ENCODE measurements around the gene OPCML.

The OPCML gene

GRCh38 chr11:133360860-133361688, 171.2 kb downstream of the OPCML start:
- DNase-seq (ENCODE audit: low spot score): no peak

- no peak for DNase-seq (ENCODE audit: low spot score)
Observed at GRCh38 chr11:133355095-133355494, 177.2 kb downstream of the OPCML start.

- no peak for DNase-seq (ENCODE audit: low spot score)
Observed at GRCh38 chr11:133354069-133354468, 178.2 kb downstream of the OPCML start.

GRCh38 chr11:133350045-133350444, 182.3 kb downstream of the OPCML start:
- DNase-seq (ENCODE audit: low spot score): no peak

- no peak for DNase-seq (ENCODE audit: low spot score)
Observed at GRCh38 chr11:133347988-133348387, 184.3 kb downstream of the OPCML start.

- no peak for DNase-seq (ENCODE audit: low spot score)
Observed at GRCh38 chr11:133346137-133346536, 186.2 kb downstream of the OPCML start.

GRCh38 chr11:133343951-133344350, 188.3 kb downstream of the OPCML start:
- no peak for DNase-seq (ENCODE audit: low spot score)

GRCh38 chr11:133339495-133340140, 192.7 kb downstream of the OPCML start:
- peak; percentile 53 for DNase-seq (ENCODE audit: low spot score)

- no peak for DNase-seq (ENCODE audit: low spot score)
Observed at GRCh38 chr11:133338588-133338987, 193.7 kb downstream of the OPCML start.

- DNase-seq (ENCODE audit: low spot score): no peak
Observed at GRCh38 chr11:133337951-133338418, 194.3 kb downstream of the OPCML start.

GRCh38 chr11:133337193-133337592, 195.1 kb downstream of the OPCML start:
- no peak for DNase-seq (ENCODE audit: low spot score)

- DNase-seq (ENCODE audit: low spot score): no peak
Observed at GRCh38 chr11:133331031-133331430, 201.3 kb downstream of the OPCML start.

- no peak for DNase-seq (ENCODE audit: low spot score)
Observed at GRCh38 chr11:133326849-133327248, 205.5 kb downstream of the OPCML start.

- DNase-seq (ENCODE audit: low spot score): no peak
Observed at GRCh38 chr11:133326332-133326731, 206.0 kb downstream of the OPCML start.

- DNase-seq (ENCODE audit: low spot score): no peak
Observed at GRCh38 chr11:133325711-133326110, 206.6 kb downstream of the OPCML start.

GRCh38 chr11:133323354-133323753, 208.9 kb downstream of the OPCML start:
- no peak for DNase-seq (ENCODE audit: low spot score)

- DNase-seq (ENCODE audit: low spot score): no peak
Observed at GRCh38 chr11:133318221-133318620, 214.1 kb downstream of the OPCML start.

GRCh38 chr11:133311230-133311629, 221.1 kb downstream of the OPCML start:
- no peak for DNase-seq (ENCODE audit: low spot score)

GRCh38 chr11:133306019-133306418, 226.3 kb downstream of the OPCML start:
- no peak for DNase-seq (ENCODE audit: low spot score)

GRCh38 chr11:133305208-133305956, 226.9 kb downstream of the OPCML start:
- no peak for DNase-seq (ENCODE audit: low spot score)

- DNase-seq (ENCODE audit: low spot score): no peak
Observed at GRCh38 chr11:133303262-133303661, 229.0 kb downstream of the OPCML start.

- DNase-seq (ENCODE audit: low spot score): no peak
Observed at GRCh38 chr11:133302056-133302455, 230.2 kb downstream of the OPCML start.

GRCh38 chr11:133300666-133301065, 231.6 kb downstream of the OPCML start:
- no peak for DNase-seq (ENCODE audit: low spot score)

Data from globus pallidus (tissue), 1 donor.